NT2/D1 (cell line): ENCODE data around the gene CTBP2.

Experiments used
- SUZ12 ChIP-seq: IDR thresholded peaks from 2 replicates; pipeline ENCODE4 v1.6.1; 2011; ENCODE audit not compliant: insufficient read length, insufficient read depth; ENCODE audit errors: extremely low read depth
- YY1 ChIP-seq: IDR thresholded peaks from 2 replicates; pipeline ENCODE4 v1.6.1; 2011; ENCODE audit not compliant: insufficient read length, insufficient read depth

GRCh38 chr10:125134916-125135770 is 25.2 kb downstream of the CTBP2 start:
- TF ChIP-seq YY1 (no peak), SUZ12 (no peak)
